A549 (cell line): ENCODE data around the gene BLID. TPM values are rescaled to one million over a fixed set of nuclear protein-coding genes. Genes with fewer than 3 reads are reported as not detected.
A peak's percentile ranks its signal among the peaks of the same experiment; 100 is the strongest.

Source experiments
- ATAC-seq, 2 experiments: fragments of 200-7000 bp in 1 of 2; fragments of >200 bp in 1 of 2; cut with Nextera tagmentation in 1 of 2; cut with Tn5 transposase in 1 of 2; 3 replicates each; pipeline versions ENCODE4 v1.8.0 to v1.9.1; 2018 to 2020; ENCODE audit warnings: mild to moderate bottlenecking in 1 of 2, moderate library complexity in 1 of 2
- CTCF ChIA-PET: fragments of 300-600 bp; sonication (Branson Sonifier 250); formaldehyde crosslinking; extraction: SDS; loops from one replicate; lab custom pipeline; 2021; ENCODE audit warnings: antibody characterized with exemption, inconsistent platforms; lab: Yijun Ruan, JAX
- POLR2A ChIA-PET: fragments of 350-600 bp; formaldehyde crosslinking; extraction: SDS; loops from one replicate; lab custom pipeline; 2021; ENCODE audit warnings: antibody characterized with exemption, inconsistent platforms; lab: Yijun Ruan, JAX
- DNase-seq, 2 experiments: peaks; one replicate each; pipeline versions ENCODE4 v3.0.0 to v3.0.0-alpha.2; 2011 to 2016; ENCODE audit warnings: low read depth in 1 of 2, low spot score in 1 of 2
- FAIRE-seq: peaks from 2 replicates; lab custom pipeline; 2011; peaks lifted over from hg19 to GRCh38; lab: Jason Lieb, UNC
- H3K27ac ChIP-seq, 2 experiments: fragments of >200 bp; sonication (Bioruptor Twin); formaldehyde crosslinking; 3 replicates each; pipeline ENCODE4 v1.5.1; 2016 to 2017
- H3K4me1 ChIP-seq: fragments of >200 bp; sonication (Bioruptor Twin); formaldehyde crosslinking; 3 replicates; pipeline ENCODE4 v1.6.1; 2016
- H3K4me2 ChIP-seq: fragments of >200 bp; sonication (Bioruptor Twin); formaldehyde crosslinking; 3 replicates; pipeline ENCODE4 v1.6.1; 2016
- H3K4me3 ChIP-seq: fragments of >200 bp; sonication (Bioruptor Twin); formaldehyde crosslinking; 3 replicates; pipeline ENCODE4 v1.5.1; 2016
- H3K9me3 ChIP-seq: fragments of >200 bp; sonication (Bioruptor Twin); formaldehyde crosslinking; 3 replicates; pipeline ENCODE4 v1.6.1; 2016
- BHLHE40 ChIP-seq: IDR thresholded peaks from 2 replicates; pipeline ENCODE4 v1.6.1; 2012; ENCODE audit warnings: low read depth, low read length, inconsistent platforms
- CBX8 ChIP-seq: fragments of 200-600 bp; sonication (generic); IDR thresholded peaks from 2 replicates; pipeline ENCODE4 v1.6.1; 2016
- CHD4 ChIP-seq: fragments of 200-600 bp; sonication (generic); IDR thresholded peaks from 2 replicates; pipeline ENCODE4 v1.6.1; 2016; ENCODE audit warnings: antibody characterized with exemption, mild to moderate bottlenecking, borderline replicate concordance
- FOSB ChIP-seq: fragments of 250-450 bp; sonication (Bioruptor Pico); IDR thresholded peaks from 2 replicates; pipeline ENCODE4 v1.5.0; 2020; ENCODE audit warnings: mild to moderate bottlenecking, moderate library complexity
- FOXS1 ChIP-seq: fragments of 250-450 bp; sonication (Bioruptor Pico); IDR thresholded peaks from 2 replicates; pipeline ENCODE4 v1.5.0; 2020; ENCODE audit warnings: mild to moderate bottlenecking, moderate library complexity
- GATA3 ChIP-seq: IDR thresholded peaks from 2 replicates; pipeline ENCODE4 v1.6.1; 2012; ENCODE audit warnings: borderline replicate concordance
- HEYL ChIP-seq: fragments of 250-450 bp; sonication (Bioruptor Pico); IDR thresholded peaks from 2 replicates; pipeline ENCODE4 v1.8.0; 2021; ENCODE audit warnings: mild to moderate bottlenecking, moderate library complexity
- HOXB13 ChIP-seq: fragments of 250-450 bp; sonication (Bioruptor Pico); IDR thresholded peaks from 2 replicates; pipeline ENCODE4 v1.5.0; 2020; ENCODE audit warnings: low read depth, mild to moderate bottlenecking, moderate library complexity
- JUNB ChIP-seq: fragments of >200 bp; sonication (Bioruptor Twin); formaldehyde crosslinking; IDR thresholded peaks from 2 replicates; pipeline ENCODE4 v1.6.1; 2016
- KDM1A ChIP-seq: fragments of 200-600 bp; sonication (generic); IDR thresholded peaks from 2 replicates; pipeline ENCODE4 v1.6.1; 2016; ENCODE audit warnings: low read depth, mild to moderate bottlenecking
- MAFK ChIP-seq: fragments of 450-650 bp; IDR thresholded peaks from 2 replicates; pipeline ENCODE4 v1.6.1; 2014; ENCODE audit not compliant: partially characterized antibody
- MAZ ChIP-seq: fragments of 150-350 bp; IDR thresholded peaks from 2 replicates; pipeline ENCODE4 v1.6.1; 2014; ENCODE audit warnings: antibody characterized with exemption, low read depth, low read length, borderline replicate concordance
- NFE2L2 ChIP-seq: fragments of 150-350 bp; conservative IDR thresholded peaks from 2 replicates; pipeline ENCODE4 v1.6.1; 2014; ENCODE audit warnings: low read length
- PHF8 ChIP-seq: fragments of 200-600 bp; sonication (generic); IDR thresholded peaks from 2 replicates; pipeline ENCODE4 v1.6.1; 2016; ENCODE audit warnings: low read depth, mild to moderate bottlenecking, antibody characterized with exemption, moderate library complexity, borderline replicate concordance
- POLR2AphosphoS2 ChIP-seq: conservative IDR thresholded peaks from 2 replicates; pipeline ENCODE4 v1.6.1; 2012; ENCODE audit warnings: low read length, improper control_type of control experiment, inconsistent platforms
- RAD21 ChIP-seq, 2 experiments: fragments of >200 bp in 1 of 2; sonication (Bioruptor Twin) in 1 of 2; formaldehyde crosslinking in 1 of 2; IDR thresholded peaks in 1 of 2; conservative IDR thresholded peaks in 1 of 2; 2 replicates in 1 of 2; 3 replicates in 1 of 2; pipeline ENCODE4 v1.6.1; 2012 to 2018; ENCODE audit warnings: inconsistent platforms in 1 of 2
- RARB ChIP-seq: fragments of 250-450 bp; sonication (Bioruptor Pico); IDR thresholded peaks from 2 replicates; pipeline ENCODE4 v1.8.0; 2021; ENCODE audit warnings: mild to moderate bottlenecking, moderate library complexity
- RNF2 ChIP-seq: fragments of 200-600 bp; sonication (generic); IDR thresholded peaks from 2 replicates; pipeline ENCODE4 v1.6.1; 2016; ENCODE audit warnings: low read depth, mild to moderate bottlenecking, antibody characterized with exemption, moderate library complexity, borderline replicate concordance
- TFCP2L1 ChIP-seq: fragments of 250-450 bp; sonication (Bioruptor Pico); IDR thresholded peaks from 2 replicates; pipeline ENCODE4 v1.5.0; 2021; ENCODE audit warnings: mild to moderate bottlenecking
- WGBS: methylation state at CpG from one replicate; pipeline ENCODE4 v1.1.6; 2017; ENCODE audit errors: missing lambda C conversion rate; 5-methylcytosine and 5-hydroxymethylcytosine counted together
- polyA plus RNA-seq, 4 experiments: library from polyadenylated mRNA; depleted of rRNA in 3 of 4; stranded (reverse); fragments of >200 nt; fragmentation: RNase III in 1 of 4; extraction: RNeasy Plus Mini Kit Qiagen cat#74134 plus additional on column Dnase treatment in 1 of 4; gene quantifications; 2 replicates in 3 of 4; 3 replicates in 1 of 4; pipeline ENCODE4 v1.2.3, GENCODE V29; 2011 to 2017
- TF ChIP-seq, protein P1 (sequence below): fragments of >200 bp; sonication (Bioruptor Twin); formaldehyde crosslinking; IDR thresholded peaks from 2 replicates; pipeline ENCODE4 v1.6.1; 2016
- TF ChIP-seq, protein P2 (sequence below): fragments of 250-450 bp; sonication (Bioruptor Pico); IDR thresholded peaks from 2 replicates; pipeline ENCODE4 v1.5.0; 2021; ENCODE audit warnings: mild to moderate bottlenecking, moderate library complexity, borderline replicate concordance
- TF ChIP-seq, protein P3 (sequence below): fragments of >200 bp; sonication (Bioruptor Twin); formaldehyde crosslinking; IDR thresholded peaks from 3 replicates; pipeline ENCODE4 v1.5.1; 2016
- TF ChIP-seq, protein P4 (sequence below): fragments of 250-450 bp; sonication (Bioruptor Pico); IDR thresholded peaks from 2 replicates; pipeline ENCODE4 v1.5.0; 2020; ENCODE audit warnings: low read depth, mild to moderate bottlenecking, moderate library complexity
- TF ChIP-seq, protein P5 (sequence below): IDR thresholded peaks from 2 replicates; pipeline ENCODE4 v1.6.1; 2012; ENCODE audit warnings: low read depth, borderline replicate concordance

The BLID gene
- polyA plus RNA-seq, 2 of the 4 experiments (the other 2 are of a cell fraction), result 0.14 TPM; not detected in 1

DNA sequence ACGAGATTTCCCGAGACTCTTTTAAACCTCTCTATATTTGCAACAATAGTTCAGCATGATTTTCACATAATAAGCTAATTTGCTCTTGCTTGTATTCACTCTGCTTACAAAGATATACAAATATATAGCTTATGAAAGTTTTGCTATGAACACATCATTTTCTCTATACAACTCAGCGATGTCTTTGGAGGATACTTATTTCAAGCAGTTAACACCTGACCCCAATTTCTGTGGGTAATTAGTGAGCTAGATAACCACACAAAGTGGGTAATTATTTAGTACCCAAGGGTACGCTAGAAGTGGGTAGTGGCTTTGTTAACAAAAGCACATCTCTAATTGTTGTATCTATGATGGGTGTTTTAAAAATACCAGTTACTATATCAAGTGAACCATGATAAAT lies 12.3 kb downstream of the BLID start (continued):
- TF ChIP-seq GATA3 (no peak), JUNB (no peak), FOXS1 (CRISPR knock-in tag) (no peak), HEYL (CRISPR knock-in tag) (no peak), BHLHE40 (no peak)
- TF ChIP-seq, protein P1, sequence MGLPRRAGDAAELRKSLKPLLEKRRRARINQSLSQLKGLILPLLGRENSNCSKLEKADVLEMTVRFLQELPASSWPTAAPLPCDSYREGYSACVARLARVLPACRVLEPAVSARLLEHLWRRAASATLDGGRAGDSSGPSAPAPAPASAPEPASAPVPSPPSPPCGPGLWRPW, result no peak

DNA sequence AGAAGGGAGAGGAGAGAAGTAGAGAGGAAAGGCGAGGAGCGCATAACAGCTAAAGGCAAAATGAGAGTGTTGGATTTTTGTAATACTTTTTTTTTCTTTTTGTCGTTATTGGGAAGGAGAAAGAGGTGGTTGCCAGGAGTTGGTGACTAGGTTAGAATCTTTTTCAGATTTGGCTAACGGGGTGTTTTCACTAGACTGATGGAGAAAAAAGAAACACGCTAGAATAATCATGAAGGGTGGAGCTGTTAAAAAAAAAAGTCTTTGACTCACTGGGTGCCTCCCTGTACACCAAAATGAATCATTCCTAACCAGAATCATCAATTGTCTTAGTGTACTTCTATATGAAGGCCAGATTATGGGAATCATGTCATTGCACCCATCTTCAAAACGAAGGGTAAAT lies 12.7 kb downstream of the BLID start:
- ATAC-seq, result no peak
- ChIA-PET CTCF (interaction anchor here (1.1 to 2.0 kb wide), 2 partner anchors 9 to 112 kb away, joined by 3 to 5 read pairs; no protein-coding TSS in a partner anchor), POLR2A (no interaction called here)
- Histone ChIP-seq H3K4me1 (peaks cover 16% of the 10 kb centered on the region; the same call in 2 of the 3 replicates), H3K27ac (no peak overlapping the region), H3K9me3 (no peaks in the 10 kb centered on the region), H3K4me2 (no peak overlapping the region), H3K4me3 (no peak overlapping the region)
- no peak for TF ChIP-seq NFE2L2
- TF ChIP-seq CBX8, result no peak
- no peak for TF ChIP-seq CHD4
- TF ChIP-seq, protein P2, sequence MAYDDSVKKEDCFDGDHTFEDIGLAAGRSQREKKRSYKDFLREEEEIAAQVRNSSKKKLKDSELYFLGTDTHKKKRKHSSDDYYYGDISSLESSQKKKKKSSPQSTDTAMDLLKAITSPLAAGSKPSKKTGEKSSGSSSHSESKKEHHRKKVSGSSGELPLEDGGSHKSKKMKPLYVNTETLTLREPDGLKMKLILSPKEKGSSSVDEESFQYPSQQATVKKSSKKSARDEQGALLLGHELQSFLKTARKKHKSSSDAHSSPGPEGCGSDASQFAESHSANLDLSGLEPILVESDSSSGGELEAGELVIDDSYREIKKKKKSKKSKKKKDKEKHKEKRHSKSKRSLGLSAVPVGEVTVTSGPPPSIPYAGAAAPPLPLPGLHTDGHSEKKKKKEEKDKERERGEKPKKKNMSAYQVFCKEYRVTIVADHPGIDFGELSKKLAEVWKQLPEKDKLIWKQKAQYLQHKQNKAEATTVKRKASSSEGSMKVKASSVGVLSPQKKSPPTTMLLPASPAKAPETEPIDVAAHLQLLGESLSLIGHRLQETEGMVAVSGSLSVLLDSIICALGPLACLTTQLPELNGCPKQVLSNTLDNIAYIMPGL, result no peak
- no peak for FAIRE-seq
- 88% methylated on average over 6 of the region's 6 CpGs for WGBS
- DNase-seq, result no peak

DNA sequence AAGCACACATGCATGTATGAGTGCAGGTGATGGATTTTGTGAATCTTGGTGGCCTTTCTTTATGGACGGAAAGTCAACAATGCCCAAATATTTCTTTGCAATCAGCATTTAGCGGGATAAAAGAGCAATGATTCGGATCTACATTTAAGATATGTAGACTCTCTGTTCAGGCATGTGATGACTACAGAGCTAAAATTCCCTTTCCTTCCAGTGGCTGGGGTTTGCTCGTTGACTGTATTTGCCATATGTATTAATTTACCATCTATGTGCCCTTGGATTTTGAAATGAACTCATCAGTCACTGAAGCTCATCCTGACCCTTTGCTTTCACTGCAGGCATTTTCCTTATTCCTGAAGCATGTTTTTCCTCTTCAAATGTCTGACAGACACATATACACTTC lies 13.6 kb downstream of the BLID start:
- ATAC-seq, result no peak
- no peak for DNase-seq
- Histone ChIP-seq H3K4me1 (peaks cover 16% of the 10 kb centered on the region; the same call in 2 of the 3 replicates), H3K27ac (no peak overlapping the region), H3K9me3 (no peaks in the 10 kb centered on the region), H3K4me2 (no peak overlapping the region), H3K4me3 (no peak overlapping the region)
- WGBS, result 80% methylated on average over 4 of the region's 4 CpGs
- CTCF ChIA-PET, result interaction anchor here (2.0 kb wide), 1 partner anchor 113 kb away, joined by 5 read pairs; no protein-coding TSS in a partner anchor
- no peak for FAIRE-seq
- TF ChIP-seq, protein P3, sequence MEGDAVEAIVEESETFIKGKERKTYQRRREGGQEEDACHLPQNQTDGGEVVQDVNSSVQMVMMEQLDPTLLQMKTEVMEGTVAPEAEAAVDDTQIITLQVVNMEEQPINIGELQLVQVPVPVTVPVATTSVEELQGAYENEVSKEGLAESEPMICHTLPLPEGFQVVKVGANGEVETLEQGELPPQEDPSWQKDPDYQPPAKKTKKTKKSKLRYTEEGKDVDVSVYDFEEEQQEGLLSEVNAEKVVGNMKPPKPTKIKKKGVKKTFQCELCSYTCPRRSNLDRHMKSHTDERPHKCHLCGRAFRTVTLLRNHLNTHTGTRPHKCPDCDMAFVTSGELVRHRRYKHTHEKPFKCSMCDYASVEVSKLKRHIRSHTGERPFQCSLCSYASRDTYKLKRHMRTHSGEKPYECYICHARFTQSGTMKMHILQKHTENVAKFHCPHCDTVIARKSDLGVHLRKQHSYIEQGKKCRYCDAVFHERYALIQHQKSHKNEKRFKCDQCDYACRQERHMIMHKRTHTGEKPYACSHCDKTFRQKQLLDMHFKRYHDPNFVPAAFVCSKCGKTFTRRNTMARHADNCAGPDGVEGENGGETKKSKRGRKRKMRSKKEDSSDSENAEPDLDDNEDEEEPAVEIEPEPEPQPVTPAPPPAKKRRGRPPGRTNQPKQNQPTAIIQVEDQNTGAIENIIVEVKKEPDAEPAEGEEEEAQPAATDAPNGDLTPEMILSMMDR, result no peak
- TF ChIP-seq TFCP2L1 (CRISPR knock-in tag), result no peak
- no peak for TF ChIP-seq HOXB13 (CRISPR knock-in tag)
- TF ChIP-seq, protein P4, sequence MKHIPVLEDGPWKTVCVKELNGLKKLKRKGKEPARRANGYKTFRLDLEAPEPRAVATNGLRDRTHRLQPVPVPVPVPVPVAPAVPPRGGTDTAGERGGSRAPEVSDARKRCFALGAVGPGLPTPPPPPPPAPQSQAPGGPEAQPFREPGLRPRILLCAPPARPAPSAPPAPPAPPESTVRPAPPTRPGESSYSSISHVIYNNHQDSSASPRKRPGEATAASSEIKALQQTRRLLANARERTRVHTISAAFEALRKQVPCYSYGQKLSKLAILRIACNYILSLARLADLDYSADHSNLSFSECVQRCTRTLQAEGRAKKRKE, result no peak
- POLR2A ChIA-PET, result no interaction called here

DNA sequence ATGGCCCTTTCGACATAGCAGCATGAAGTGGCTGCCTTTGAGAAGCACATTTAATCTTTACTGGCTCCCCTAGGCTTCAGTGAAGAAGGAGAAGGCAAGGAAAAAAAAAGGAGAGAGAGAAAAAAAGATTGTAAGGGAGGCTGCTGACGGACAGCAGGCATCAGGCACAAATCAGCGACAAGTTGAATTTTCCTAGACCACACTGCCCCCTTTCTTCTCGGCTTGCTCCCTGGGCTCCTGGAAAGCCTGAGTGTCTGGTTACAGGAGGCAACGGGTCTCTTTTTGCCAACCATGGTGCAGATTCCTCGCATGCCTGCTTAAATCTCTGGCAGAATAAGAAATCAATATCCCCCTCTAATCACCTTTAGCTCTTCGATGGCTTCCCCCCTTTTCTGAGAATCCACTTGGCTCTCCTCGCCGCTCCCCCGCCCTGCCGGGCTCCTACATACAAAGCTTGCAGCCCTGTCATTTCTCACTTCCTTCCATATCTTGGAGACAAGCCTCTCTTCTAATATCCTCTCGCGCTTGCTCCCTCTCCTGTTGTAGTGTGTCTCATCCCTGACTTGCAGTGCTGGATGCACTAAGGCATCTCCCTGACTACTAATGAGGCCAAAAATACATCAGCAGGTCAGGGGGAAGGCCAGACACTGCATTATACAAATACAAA lies 14.3 kb downstream of the BLID start:
- Histone ChIP-seq H3K9me3 (no peaks in the 10 kb centered on the region), H3K4me2 (no peak overlapping the region), H3K27ac (no peak overlapping the region), H3K4me3 (no peak overlapping the region), H3K4me1 (peaks cover 16% of the 10 kb centered on the region; the same call in 2 of the 3 replicates)
- FAIRE-seq (no peak), ATAC-seq (peak in 1 of 2 experiments; percentile 36; a peak in 1 of 6 replicates), DNase-seq (no peak)
- ChIA-PET POLR2A (no interaction called here), CTCF (no interaction called here)
- 84% methylated on average over 13 of the region's 13 CpGs for WGBS
- TF ChIP-seq FOSB (CRISPR knock-in tag) (no peak), PHF8 (no peak), RAD21 (conservative IDR thresholded peaks at IDR 0.05 in 1 of 2, IDR thresholded peaks at IDR 0.05 in 1 of 2) (no peak), MAZ (no peak), HOXB13 (CRISPR knock-in tag) (no peak), RNF2 (no peak), RARB (no peak), KDM1A (no peak), MAFK (no peak), TFCP2L1 (CRISPR knock-in tag) (no peak), POLR2AphosphoS2 (no peak)
- TF ChIP-seq, protein P5, sequence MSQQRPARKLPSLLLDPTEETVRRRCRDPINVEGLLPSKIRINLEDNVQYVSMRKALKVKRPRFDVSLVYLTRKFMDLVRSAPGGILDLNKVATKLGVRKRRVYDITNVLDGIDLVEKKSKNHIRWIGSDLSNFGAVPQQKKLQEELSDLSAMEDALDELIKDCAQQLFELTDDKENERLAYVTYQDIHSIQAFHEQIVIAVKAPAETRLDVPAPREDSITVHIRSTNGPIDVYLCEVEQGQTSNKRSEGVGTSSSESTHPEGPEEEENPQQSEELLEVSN, result no peak
